H1 (cell line): ENCODE measurements around the gene IFIT1. TPM values are rescaled to one million over a fixed set of nuclear protein-coding genes. Genes with fewer than 3 reads are reported as not detected.

Experiments used
- CTCF ChIA-PET: fragments of 300-600 bp; sonication (Branson Sonifier 250); formaldehyde crosslinking; loops from one replicate; lab custom pipeline; 2021; ENCODE audit not compliant: partially characterized antibody; lab: Charles Lee
- POLR2A ChIA-PET: fragments of 300-600 bp; sonication (Branson Sonifier 250); formaldehyde crosslinking; loops from one replicate; lab custom pipeline; 2021; ENCODE audit warnings: inconsistent platforms; ENCODE audit not compliant: partially characterized antibody; lab: Charles Lee
- DNase-seq, 2 experiments: peaks; one replicate each; pipeline versions ENCODE4 v3.0.0 to v3.0.0-alpha.2; 2010 to 2022; ENCODE audit warnings: low spot score in 2 of 2, low read depth in 1 of 2, mixed read lengths in 1 of 2
- FAIRE-seq: peaks from 2 replicates; lab custom pipeline; 2011; peaks lifted over from hg19 to GRCh38; lab: Jason Lieb, UNC
- H2AFZ ChIP-seq: 2 replicates; pipeline ENCODE4 v1.8.1; 2012; ENCODE audit warnings: low read length, inconsistent platforms
- H2AK5ac ChIP-seq: 2 replicates; pipeline ENCODE4 v1.6.1; 2013; ENCODE audit warnings: low read depth, low read length
- H2BK120ac ChIP-seq: replicated peaks from 2 replicates; pipeline ENCODE3; 2013; ENCODE audit warnings: low read depth, low read length, inconsistent platforms
- H2BK12ac ChIP-seq: 2 replicates; pipeline ENCODE4 v1.6.1; 2013; ENCODE audit warnings: low read depth, low read length
- H2BK15ac ChIP-seq: 2 replicates; pipeline ENCODE4 v1.6.1; 2013; ENCODE audit warnings: low read length
- H2BK20ac ChIP-seq: 2 replicates; pipeline ENCODE4 v1.6.1; 2013; ENCODE audit warnings: low read length
- H2BK5ac ChIP-seq: 2 replicates; pipeline ENCODE4 v1.6.1; 2013; ENCODE audit warnings: low read depth, low read length
- H3K14ac ChIP-seq: 2 replicates; pipeline ENCODE4 v1.6.1; 2013; ENCODE audit warnings: inconsistent platforms; ENCODE audit not compliant: insufficient read length
- H3K18ac ChIP-seq: 2 replicates; pipeline ENCODE4 v1.6.1; 2013; ENCODE audit warnings: low read length; ENCODE audit errors: extremely low read depth
- H3K23ac ChIP-seq: 2 replicates; pipeline ENCODE4 v1.6.1; 2013; ENCODE audit warnings: inconsistent platforms; ENCODE audit not compliant: insufficient read length
- H3K23me2 ChIP-seq: 2 replicates; pipeline ENCODE4 v1.6.1; 2013; ENCODE audit warnings: low read depth, low read length
- H3K27ac ChIP-seq: 2 replicates; pipeline ENCODE4 v1.6.1; 2011; ENCODE audit warnings: low read depth, low read length, inconsistent platforms
- H3K27me3 ChIP-seq, 4 experiments: replicated peaks in 1 of 4; 1 replicate in 1 of 4; 2 replicates in 3 of 4; pipeline versions ENCODE4 v1.6.1 to v1.8.1; 2011 to 2013; ENCODE audit warnings: low read length in 3 of 4, mild to moderate bottlenecking in 3 of 4, inconsistent platforms in 2 of 4, mixed read lengths in 2 of 4, moderate library complexity in 1 of 4; ENCODE audit not compliant: control insufficient read depth in 3 of 4, insufficient read depth in 3 of 4; ENCODE audit errors: extremely low read depth in 1 of 4
- H3K36me3 ChIP-seq, 4 experiments: 2 replicates each; pipeline versions ENCODE4 v1.6.1 to v1.8.1; 2011 to 2013; ENCODE audit warnings: mild to moderate bottlenecking in 4 of 4, low read length in 3 of 4, moderate library complexity in 2 of 4, control low read depth in 1 of 4, inconsistent platforms in 1 of 4; ENCODE audit not compliant: insufficient read depth in 4 of 4, control insufficient read depth in 2 of 4
- H3K4ac ChIP-seq: replicated peaks from 2 replicates; pipeline ENCODE3; 2013; ENCODE audit warnings: low read length, low read depth, mixed read lengths, inconsistent platforms; ENCODE audit not compliant: insufficient read length
- H3K4me1 ChIP-seq, 4 experiments: replicated peaks in 1 of 4; 1 replicate in 1 of 4; 2 replicates in 3 of 4; pipeline versions ENCODE4 v1.6.1 to v1.8.1; 2011 to 2013; ENCODE audit warnings: low read length in 3 of 4, inconsistent platforms in 2 of 4, mixed read lengths in 1 of 4; ENCODE audit not compliant: insufficient read depth in 4 of 4, control insufficient read depth in 3 of 4
- H3K4me2 ChIP-seq, 2 experiments: 2 replicates each; pipeline versions ENCODE4 v1.6.1 to v1.8.1; 2011 to 2013; ENCODE audit warnings: low read depth in 2 of 2, low read length in 2 of 2, control low read depth in 1 of 2, inconsistent platforms in 1 of 2, mild to moderate bottlenecking in 1 of 2; ENCODE audit not compliant: insufficient read depth in 1 of 2
- H3K4me3 ChIP-seq, 4 experiments: fragments of 200-600, 300-600 bp in 1 of 4; sonication (generic), shearing (Covaris generic), sonication (Bioruptor Twin) in 1 of 4; 2 replicates each; pipeline versions ENCODE4 v1.5.1 to v1.8.1; 2011 to 2016; ENCODE audit warnings: low read length in 4 of 4, low read depth in 3 of 4, control low read depth in 2 of 4, inconsistent platforms in 2 of 4, mild to moderate bottlenecking in 2 of 4, mixed read lengths in 1 of 4, moderate library complexity in 1 of 4; ENCODE audit not compliant: insufficient read depth in 2 of 4; ENCODE audit errors: extremely low read depth in 1 of 4
- H3K56ac ChIP-seq: replicated peaks from 2 replicates; pipeline ENCODE3; 2013; ENCODE audit warnings: low read depth, mild to moderate bottlenecking, mixed read lengths, low read length, inconsistent platforms; ENCODE audit not compliant: insufficient read length
- H3K79me1 ChIP-seq: 2 replicates; pipeline ENCODE4 v1.6.1; 2013; ENCODE audit warnings: low read depth, low read length, control low read depth
- H3K79me2 ChIP-seq, 2 experiments: 2 replicates each; pipeline versions ENCODE4 v1.6.1 to v1.8.1; 2012 to 2013; ENCODE audit warnings: low read length in 2 of 2, mild to moderate bottlenecking in 2 of 2, inconsistent platforms in 1 of 2; ENCODE audit not compliant: insufficient read depth in 2 of 2, control insufficient read depth in 1 of 2
- H3K9ac ChIP-seq, 4 experiments: replicated peaks in 1 of 4; 1 replicate in 1 of 4; 2 replicates in 3 of 4; pipeline versions ENCODE4 v1.6.1 to v1.8.1; 2011 to 2013; ENCODE audit warnings: low read depth in 3 of 4, low read length in 3 of 4, control low read depth in 2 of 4, mild to moderate bottlenecking in 2 of 4, moderate library complexity in 2 of 4, inconsistent platforms in 1 of 4; ENCODE audit errors: extremely low read depth in 1 of 4
- H3K9me3 ChIP-seq, 2 experiments: 2 replicates each; pipeline versions ENCODE4 v1.6.1 to v1.8.1; 2012 to 2013; ENCODE audit warnings: mild to moderate bottlenecking in 2 of 2, moderate library complexity in 2 of 2, control low read depth in 1 of 2, inconsistent platforms in 1 of 2, low read depth in 1 of 2, low read length in 1 of 2, mixed read lengths in 1 of 2; ENCODE audit not compliant: insufficient read depth in 2 of 2
- H4K20me1 ChIP-seq, 2 experiments: replicated peaks in 1 of 2; 2 replicates each; pipeline versions ENCODE3 to v1.8.1; 2011 to 2013; ENCODE audit warnings: inconsistent platforms in 2 of 2, low read length in 2 of 2, mild to moderate bottlenecking in 1 of 2; ENCODE audit not compliant: insufficient read depth in 2 of 2, control insufficient read depth in 1 of 2
- H4K5ac ChIP-seq: 2 replicates; pipeline ENCODE4 v1.6.1; 2013; ENCODE audit warnings: low read length, low read depth, mixed read lengths, inconsistent platforms; ENCODE audit not compliant: insufficient read length
- H4K8ac ChIP-seq: 2 replicates; pipeline ENCODE4 v1.8.0; 2013; ENCODE audit warnings: mild to moderate bottlenecking, moderate library complexity, low read length, inconsistent platforms; ENCODE audit not compliant: insufficient read depth; ENCODE audit errors: extremely low read depth
- H4K91ac ChIP-seq: replicated peaks from 2 replicates; pipeline ENCODE3; 2013; ENCODE audit warnings: low read length, mixed read lengths, inconsistent platforms; ENCODE audit not compliant: insufficient read length
- FOSL1 ChIP-seq: IDR thresholded peaks from 2 replicates; pipeline ENCODE4 v1.6.1; 2011; ENCODE audit warnings: mild to moderate bottlenecking, low read depth, low read length, moderate library complexity; ENCODE audit not compliant: insufficient read depth
- NRF1 ChIP-seq: IDR thresholded peaks from 2 replicates; pipeline ENCODE4 v1.6.1; 2011; ENCODE audit warnings: mild to moderate bottlenecking, low read depth, low read length, improper control_type of control experiment
- polyA plus RNA-seq, 7 experiments: library from polyadenylated mRNA; depleted of rRNA in 3 of 7; stranded (reverse) in 5 of 7; unstranded in 2 of 7; fragments of >200 nt in 5 of 7; fragments of 200-250 nt in 2 of 7; gene quantifications; 1 replicate in 5 of 7; 2 replicates in 1 of 7; 4 replicates in 1 of 7; pipeline versions ENCODE4 v1.2.1 to v1.2.3, GENCODE V29; 2011 to 2013; ENCODE audit warnings: missing spikeins in 2 of 7, mixed read lengths in 2 of 7
- total RNA-seq: library from RNA; stranded (reverse); fragmentation: NEBNext Ultra II Directional; extraction: Animal tissue kit (Norgen Biotek cat#: 25700); gene quantifications from 2 replicates; pipeline ENCODE4 v1.2.1, GENCODE V29; 2021

The IFIT1 gene
- total and polyA plus RNA-seq, 2 of the 8 experiments (the other 6 are each of a cell fraction or from before 2014, with no cell fraction given) = 0.94 to 1.5 TPM

- no peak overlapping the region for H2AK5ac ChIP-seq
- no peak overlapping the region for H2AFZ ChIP-seq
- H3K4ac ChIP-seq = no peak overlapping the region
- no peak overlapping the region for H3K27ac ChIP-seq
- no peak overlapping the region for H3K14ac ChIP-seq
- no peak overlapping the region for H3K23ac ChIP-seq
- peaks cover 0 to 6% (median 0%) of the 10 kb centered on the region in 4 experiments; a peak in 1 of 7 replicates for H3K4me1 ChIP-seq
- no peaks in the 10 kb centered on the region for H4K20me1 ChIP-seq
- TF ChIP-seq FOSL1 (no peak), NRF1 (no peak)
- TF ChIP-seq, all 59 proteins: peak for 0
- Histone ChIP-seq H3K79me2 (no peaks in the 10 kb centered on the region), H3K56ac (no peak overlapping the region), H4K91ac (no peak overlapping the region), H2BK20ac (no peak overlapping the region), H3K4me2 (no peak overlapping the region), H2BK12ac (no peak overlapping the region), H3K18ac (no peak overlapping the region), H3K9me3 (no peaks in the 10 kb centered on the region), H2BK120ac (no peak overlapping the region), H3K27me3 (no peaks in the 10 kb centered on the region), H3K79me1 (no peaks in the 10 kb centered on the region), H2BK15ac (no peak overlapping the region), H2BK5ac (no peak overlapping the region), H3K9ac (no peak overlapping the region), H3K4me3 (no peak overlapping the region), H4K5ac (no peak overlapping the region), H3K36me3 (no peaks in the 10 kb centered on the region), H4K8ac (no peak overlapping the region), H3K23me2 (no peaks in the 10 kb centered on the region; the same call in 1 of the 2 replicates)
- CTCF ChIA-PET = interaction anchor here (0.8 to 5.4 kb wide), 7 partner anchors 8 to 153 kb away, joined by 3 to 64 read pairs (median 25); partner anchors contain the start of gene IFIT2
- no peak for DNase-seq
- no peak for FAIRE-seq
- POLR2A ChIA-PET = no interaction called here
Observed at GRCh38 chr10:89371079-89371478, 21.3 kb upstream of the IFIT1 start.
